SK-N-MC (cell line): ENCODE data around the gene PDE4C.
A peak's percentile ranks its signal among the peaks of the same experiment; 100 is the strongest.

Experiments used
- DNase-seq: peaks from one replicate; pipeline ENCODE4 v3.0.0-alpha.2; 2011; ENCODE audit warnings: low read depth, low spot score
- H3K27ac ChIP-seq: fragments of 200-600 bp; sonication (generic); 2 replicates; pipeline ENCODE4 v1.5.1; 2016; ENCODE audit warnings: mixed run types
- H3K36me3 ChIP-seq: fragments of 200-600 bp; sonication (generic); 2 replicates; pipeline ENCODE4 v1.6.1; 2017; ENCODE audit warnings: antibody characterized with exemption, low read length, mixed read lengths; ENCODE audit not compliant: insufficient read depth
- H3K4me3 ChIP-seq: fragments of 200-600 bp; sonication (generic); 2 replicates; pipeline ENCODE4 v1.5.1; 2016
- H3K9ac ChIP-seq: fragments of 200-600 bp; sonication (generic); 2 replicates; pipeline ENCODE4 v1.8.0; 2017; ENCODE audit warnings: mixed run types, mixed read lengths; ENCODE audit not compliant: insufficient read length
- H3K9me3 ChIP-seq: fragments of 200-600 bp; sonication (generic); 2 replicates; pipeline ENCODE4 v1.6.1; 2017; ENCODE audit warnings: low read depth, mild to moderate bottlenecking, antibody characterized with exemption, low read length, moderate library complexity, mixed read lengths
- EZH2 ChIP-seq: fragments of 200-600 bp; sonication (generic); IDR thresholded peaks from one replicate; pipeline ENCODE4 v1.6.1; 2017; ENCODE audit warnings: antibody characterized with exemption
- FOXP2 ChIP-seq: optimal IDR thresholded peaks from 2 replicates; pipeline ENCODE3; 2011; ENCODE audit warnings: mild to moderate bottlenecking, moderate library complexity; ENCODE audit not compliant: insufficient read depth; ENCODE audit errors: extremely low read length, control extremely low read depth
- POLR2AphosphoS5 ChIP-seq: IDR thresholded peaks from 2 replicates; pipeline ENCODE4 v1.6.1; 2012; ENCODE audit warnings: mild to moderate bottlenecking, low read depth, low read length, borderline replicate concordance

PDE4C gene

GRCh38 chr19:18202397-18202777 lies 23.9 kb downstream of the PDE4C start:
- TF ChIP-seq POLR2AphosphoS5 (no peak), EZH2 (no peak), FOXP2 (no peak)
- H3K9me3 ChIP-seq = no peaks in the 10 kb centered on the region
- H3K4me3 ChIP-seq = peak overlapping the region; percentile 89
- peaks cover 19% of the 10 kb centered on the region; the same call in 1 of the 2 replicates for H3K36me3 ChIP-seq
- no peak overlapping the region for H3K9ac ChIP-seq
- H3K27ac ChIP-seq = no peak overlapping the region
- no peak for DNase-seq

- H3K27ac ChIP-seq = no peak overlapping the region
- peaks cover 19% of the 10 kb centered on the region; the same call in 1 of the 2 replicates for H3K36me3 ChIP-seq
- no peaks in the 10 kb centered on the region for H3K9me3 ChIP-seq
- no peak for TF ChIP-seq FOXP2
- TF ChIP-seq POLR2AphosphoS5 = no peak
- no peak for TF ChIP-seq EZH2
- no peak overlapping the region for H3K4me3 ChIP-seq
- DNase-seq = no peak
- H3K9ac ChIP-seq = no peak overlapping the region
Observed at GRCh38 chr19:18198374-18198773, 27.9 kb downstream of the PDE4C start.

GRCh38 chr19:18197941-18198340 lies 28.3 kb downstream of the PDE4C start:
- H3K36me3 ChIP-seq = peaks cover 19% of the 10 kb centered on the region; the same call in 1 of the 2 replicates
- no peak for DNase-seq
- H3K9me3 ChIP-seq = no peaks in the 10 kb centered on the region
- no peak overlapping the region for H3K27ac ChIP-seq
- TF ChIP-seq POLR2AphosphoS5 = no peak
- no peak for TF ChIP-seq EZH2
- no peak for TF ChIP-seq FOXP2
- H3K4me3 ChIP-seq = no peak overlapping the region
- no peak overlapping the region for H3K9ac ChIP-seq

GRCh38 chr19:18197306-18197705 lies 28.9 kb downstream of the PDE4C start:
- H3K27ac ChIP-seq = no peak overlapping the region
- no peak overlapping the region for H3K9ac ChIP-seq
- no peak for TF ChIP-seq FOXP2
- TF ChIP-seq EZH2 = no peak
- TF ChIP-seq POLR2AphosphoS5 = no peak
- H3K9me3 ChIP-seq = no peaks in the 10 kb centered on the region
- H3K4me3 ChIP-seq = no peak overlapping the region
- no peak for DNase-seq
- H3K36me3 ChIP-seq = peaks cover 19% of the 10 kb centered on the region; the same call in 1 of the 2 replicates

- H3K9me3 ChIP-seq = no peaks in the 10 kb centered on the region
- peaks cover 17% of the 10 kb centered on the region; the same call in 1 of the 2 replicates for H3K36me3 ChIP-seq
- H3K9ac ChIP-seq = no peak overlapping the region
- no peak overlapping the region for H3K27ac ChIP-seq
- no peak overlapping the region for H3K4me3 ChIP-seq
- no peak for DNase-seq
- no peak for TF ChIP-seq POLR2AphosphoS5
- TF ChIP-seq EZH2 = no peak
- no peak for TF ChIP-seq FOXP2
Observed at GRCh38 chr19:18196511-18196845, 29.8 kb downstream of the PDE4C start.

GRCh38 chr19:18194554-18195238 lies 31.5 kb downstream of the PDE4C start:
- TF ChIP-seq FOXP2 (no peak), POLR2AphosphoS5 (no peak), EZH2 (no peak)
- peaks cover 11% of the 10 kb centered on the region; the same call in 1 of the 2 replicates for H3K36me3 ChIP-seq
- no peaks in the 10 kb centered on the region for H3K9me3 ChIP-seq
- peak overlapping the region; percentile 93 for H3K4me3 ChIP-seq
- H3K27ac ChIP-seq = no peak overlapping the region
- no peak overlapping the region for H3K9ac ChIP-seq
- DNase-seq = no peak

GRCh38 chr19:18194181-18194530 lies 32.1 kb downstream of the PDE4C start:
- TF ChIP-seq POLR2AphosphoS5 = no peak
- TF ChIP-seq FOXP2 = no peak
- no peak for TF ChIP-seq EZH2
- Histone ChIP-seq H3K4me3 (peak overlapping the region; percentile 93), H3K9ac (no peak overlapping the region), H3K9me3 (no peaks in the 10 kb centered on the region), H3K36me3 (peaks cover 11% of the 10 kb centered on the region; the same call in 1 of the 2 replicates), H3K27ac (no peak overlapping the region)
- no peak for DNase-seq

- no peak for TF ChIP-seq EZH2
- TF ChIP-seq FOXP2 = no peak
- no peak for TF ChIP-seq POLR2AphosphoS5
- peak overlapping the region; percentile 69 for H3K9ac ChIP-seq
- no peak for DNase-seq
- H3K4me3 ChIP-seq = peak overlapping the region; percentile 93
- no peaks in the 10 kb centered on the region for H3K9me3 ChIP-seq
- H3K27ac ChIP-seq = no peak overlapping the region
- peaks cover 8% of the 10 kb centered on the region; the same call in 1 of the 2 replicates for H3K36me3 ChIP-seq
Observed at GRCh38 chr19:18193388-18194180, 32.7 kb downstream of the PDE4C start.

- TF ChIP-seq FOXP2 (no peak), POLR2AphosphoS5 (peak; percentile 58)
- H3K9ac ChIP-seq = peak within 1 kb of the TSS; percentile 82
- H3K36me3 ChIP-seq = peaks cover under 1% of the 10 kb centered on the region; the same call in 1 of the 2 replicates
- H3K4me3 ChIP-seq = peak within 1 kb of the TSS; percentile 93
- H3K9me3 ChIP-seq = no peaks in the 10 kb centered on the region
- peak; percentile 99 for DNase-seq
- peak within 1 kb of the TSS; percentile 78 for H3K27ac ChIP-seq
Observed at GRCh38 chr19:18192673-18193387, 33.4 kb downstream of the PDE4C start, which contains the start of gene MPV17L2. Gene MPV17L2, plus strand, starts transcription at chr19:18193218. Its CDS starts 64 bp downstream, at chr19:18193282.
